HG02973 (cell line): ENCODE data around the gene VPS33A.
"Not testable (repeated sequence)": the region's sequence is repeated elsewhere in the genome, so short reads cannot be mapped to it uniquely, and the experiment has no call there.

ENCODE experiments used
- ATAC-seq: cut with Tn5 transposase; IDR thresholded peaks from one replicate; pipeline ENCODE4 v1.9.1; 2021; ENCODE audit warnings: moderate library complexity; ENCODE audit not compliant: unreplicated experiment

Gene VPS33A

GRCh38 chr12:122266230-122266901 lies at the start of gene VPS33A:
Gene VPS33A, minus strand, starts transcription at chr12:122266494. Its CDS starts 86 bp downstream, at chr12:122266408.
- ATAC-seq: peak; percentile 68

GRCh38 chr12:122312926-122313325 lies 46.6 kb upstream of the VPS33A start:
- no peak for ATAC-seq

GRCh38 chr12:122311696-122312095 lies 45.4 kb upstream of the VPS33A start:
- ATAC-seq: no peak

- ATAC-seq: no peak
Observed at GRCh38 chr12:122310626-122311333, 44.5 kb upstream of the VPS33A start.

DNA sequence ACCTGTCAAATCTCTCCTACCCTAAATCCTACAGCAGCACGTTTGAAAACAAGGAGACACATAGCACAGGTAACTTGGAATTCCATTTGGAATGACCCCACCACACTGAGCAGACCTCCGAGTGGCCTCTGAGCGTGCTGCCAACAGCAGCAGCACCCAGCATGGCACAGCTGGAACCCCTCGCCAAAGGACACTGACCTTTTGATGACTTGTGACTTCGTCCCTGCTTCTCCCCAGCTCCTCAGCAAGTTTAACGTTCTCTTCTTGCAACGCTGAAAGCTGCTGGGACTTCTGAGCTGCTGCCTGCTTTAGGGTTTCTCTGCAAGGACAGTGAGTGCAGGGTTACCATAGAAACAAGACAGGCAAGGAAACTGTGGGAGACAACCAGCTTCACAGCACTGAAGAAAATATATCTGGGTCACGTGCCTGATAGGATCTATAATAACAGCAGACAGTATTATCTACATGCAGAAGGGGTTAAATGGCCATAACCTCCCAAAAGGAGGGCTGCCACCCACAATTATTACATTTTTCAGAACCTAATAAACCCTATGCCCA lies 43.3 kb upstream of the VPS33A start:
- no peak for ATAC-seq

DNA sequence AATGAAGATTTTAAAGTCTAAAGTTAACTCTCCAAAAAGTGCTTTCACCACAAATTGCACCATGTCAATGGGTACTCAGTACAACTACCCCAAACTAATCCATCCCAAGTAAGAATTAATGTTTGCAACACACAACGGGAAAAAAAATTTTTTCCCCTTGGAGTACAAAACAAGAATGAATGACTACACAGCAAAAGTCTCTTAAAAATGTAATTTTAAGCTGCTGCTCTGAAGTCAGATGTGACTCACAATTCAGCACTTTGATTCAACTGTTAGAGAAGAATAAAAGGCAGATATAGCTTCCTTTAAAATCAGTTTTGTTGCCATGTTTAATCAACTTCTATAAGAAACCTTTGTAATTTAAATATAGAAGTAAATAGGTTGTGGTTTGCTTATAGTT lies 42.5 kb upstream of the VPS33A start:
- ATAC-seq: no peak

DNA sequence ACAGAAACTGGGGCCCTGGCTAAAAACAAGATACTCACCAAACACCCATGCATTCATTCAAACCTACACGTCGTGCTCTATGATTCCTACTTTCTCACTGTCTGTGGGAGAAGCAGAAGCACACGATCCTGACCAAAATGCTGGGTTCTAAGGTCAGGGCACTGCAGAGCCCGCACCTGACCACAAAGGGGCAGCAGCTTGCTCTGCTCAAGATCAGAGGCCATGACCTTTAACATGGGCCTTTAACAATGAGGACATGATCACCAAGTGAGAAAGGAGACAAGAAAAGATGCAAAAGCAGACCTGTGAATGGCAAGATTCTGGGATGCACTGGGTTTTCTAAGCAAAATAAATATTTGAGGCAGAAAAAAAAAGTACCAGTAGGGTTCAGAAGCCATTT lies 40.1 kb upstream of the VPS33A start:
- no peak for ATAC-seq

DNA sequence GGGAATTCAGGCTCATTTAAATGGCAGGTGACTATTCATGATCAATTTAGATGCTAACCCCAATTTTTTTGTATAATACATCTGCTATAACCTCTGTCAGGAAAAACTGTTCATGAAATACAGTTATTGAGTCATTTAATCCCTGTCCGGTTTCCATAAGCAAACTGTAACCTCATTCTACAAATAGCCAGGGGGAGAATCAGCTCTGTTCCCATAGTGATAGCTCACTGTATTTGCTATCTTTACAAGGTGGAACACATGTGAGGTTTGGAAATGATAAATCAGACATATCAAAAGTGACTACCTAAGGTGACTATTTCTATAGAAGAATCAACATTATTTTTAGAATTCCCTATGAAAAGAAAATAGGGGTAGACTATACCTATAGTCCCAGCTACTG lies 38.6 kb upstream of the VPS33A start:
- ATAC-seq: no peak

- no peak for ATAC-seq
Observed at GRCh38 chr12:122303068-122303467, 36.8 kb upstream of the VPS33A start.

DNA sequence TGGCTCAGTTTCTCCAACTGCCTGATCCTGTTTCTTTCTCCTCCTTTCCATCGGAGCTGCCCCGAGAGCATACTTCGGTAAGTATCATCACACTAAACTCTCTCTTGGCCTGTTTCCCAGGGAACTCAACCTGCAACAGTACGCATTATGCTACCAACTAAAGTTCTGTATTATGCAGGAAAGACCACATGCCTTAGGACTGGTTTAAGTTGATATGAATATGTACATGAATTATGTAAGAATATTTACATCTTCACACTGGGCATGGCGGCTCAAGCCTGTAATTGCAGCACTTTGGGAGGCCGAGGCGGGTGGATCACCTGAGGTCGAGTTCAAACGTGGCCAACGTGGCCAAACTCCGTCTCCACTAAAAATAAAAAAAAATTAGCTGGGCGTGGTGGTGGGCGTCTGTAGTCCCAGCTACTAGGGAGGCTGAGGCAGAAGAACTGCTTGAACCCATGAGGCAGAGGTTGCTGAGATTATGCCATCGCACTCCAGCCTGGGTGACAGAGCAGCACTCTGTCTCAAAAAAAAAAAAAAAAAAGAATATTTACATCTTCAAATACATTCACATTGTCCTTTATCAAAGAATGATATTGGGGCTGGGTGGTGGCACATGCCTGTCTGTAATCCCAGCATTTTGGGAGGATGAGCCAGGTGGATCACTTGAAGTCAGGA lies 31.9 kb upstream of the VPS33A start:
- ATAC-seq: no peak

- no peak for ATAC-seq
Observed at GRCh38 chr12:122297494-122297893, 31.2 kb upstream of the VPS33A start.

DNA sequence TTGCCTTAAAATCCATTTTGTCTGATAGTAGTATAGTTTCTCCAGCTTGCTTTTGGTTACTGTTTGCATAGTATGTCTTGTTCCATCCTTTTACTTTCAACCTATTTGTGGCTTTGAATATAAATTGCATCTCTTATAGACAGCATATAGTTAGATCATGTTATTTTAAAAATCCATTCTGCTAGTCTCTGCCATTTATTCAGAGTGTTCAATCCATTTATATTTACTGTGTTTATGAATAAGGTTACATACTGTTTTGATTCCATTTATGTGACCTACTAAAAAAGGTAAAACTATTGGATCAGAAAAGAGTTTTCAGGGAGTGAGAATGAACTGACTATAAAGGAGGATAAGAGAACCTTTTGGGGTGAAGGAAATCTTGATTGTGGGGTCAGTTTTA lies 29.6 kb upstream of the VPS33A start:
- ATAC-seq: no peak

DNA sequence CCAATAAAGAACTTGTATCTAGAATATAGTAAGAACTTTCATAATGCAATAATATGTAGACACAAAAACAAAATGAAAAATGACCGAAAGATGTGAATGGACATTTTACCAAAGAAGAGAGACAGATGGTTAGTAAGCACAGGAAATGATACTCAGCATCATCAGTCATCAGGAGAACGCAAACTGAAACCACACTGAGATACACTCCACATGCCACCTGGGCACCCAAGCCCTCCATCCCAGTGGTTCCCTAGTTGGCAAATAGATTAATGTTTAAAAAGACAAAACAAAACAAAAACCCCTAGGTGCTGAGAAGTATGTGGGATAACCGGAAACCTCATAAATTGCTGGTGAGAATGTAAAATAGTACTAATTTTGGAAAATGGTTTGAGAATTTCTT lies 26.8 kb upstream of the VPS33A start:
- peak; percentile 71 for ATAC-seq

GRCh38 chr12:122291431-122291830 lies 25.1 kb upstream of the VPS33A start:
- no peak for ATAC-seq

DNA sequence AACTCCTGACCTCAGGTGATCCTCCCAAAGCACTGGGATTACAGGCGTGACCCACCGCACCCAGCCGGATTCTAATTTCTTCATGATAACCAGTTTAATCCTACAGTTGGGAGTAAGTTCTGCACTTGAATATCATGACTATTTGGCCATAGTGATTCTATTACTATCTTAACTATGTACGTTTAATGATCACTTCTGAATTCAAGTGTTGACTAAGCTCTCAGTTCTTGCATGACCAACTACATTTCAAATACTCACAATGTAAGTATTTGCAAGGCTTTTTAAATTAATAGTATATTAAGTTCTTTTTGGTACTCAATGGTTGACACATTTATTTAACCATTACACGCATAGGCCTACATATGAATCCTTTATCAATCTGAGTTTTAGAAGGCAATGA lies 17.4 kb upstream of the VPS33A start:
- no peak for ATAC-seq

GRCh38 chr12:122282061-122282460 lies 15.8 kb upstream of the VPS33A start:
- ATAC-seq: no peak

DNA sequence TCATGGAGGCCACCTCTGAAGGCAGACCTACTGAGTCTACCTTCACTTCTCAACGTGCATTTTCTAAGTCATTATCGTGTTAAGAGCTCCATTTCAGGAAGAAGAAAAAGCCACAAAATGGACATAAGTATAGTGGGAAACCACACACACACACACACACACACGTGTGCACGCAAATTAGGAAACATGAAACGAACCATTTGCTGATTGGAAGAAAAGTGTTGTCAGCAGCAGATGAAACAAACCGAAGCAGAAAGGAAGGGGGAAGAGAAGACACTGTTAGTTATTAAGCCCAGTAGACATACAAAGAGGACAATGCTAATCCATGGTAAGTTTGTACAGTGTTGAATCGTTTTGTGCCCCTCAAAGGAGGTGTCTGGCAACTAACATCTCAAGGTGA lies 9.9 kb upstream of the VPS33A start:
- ATAC-seq: no peak

DNA sequence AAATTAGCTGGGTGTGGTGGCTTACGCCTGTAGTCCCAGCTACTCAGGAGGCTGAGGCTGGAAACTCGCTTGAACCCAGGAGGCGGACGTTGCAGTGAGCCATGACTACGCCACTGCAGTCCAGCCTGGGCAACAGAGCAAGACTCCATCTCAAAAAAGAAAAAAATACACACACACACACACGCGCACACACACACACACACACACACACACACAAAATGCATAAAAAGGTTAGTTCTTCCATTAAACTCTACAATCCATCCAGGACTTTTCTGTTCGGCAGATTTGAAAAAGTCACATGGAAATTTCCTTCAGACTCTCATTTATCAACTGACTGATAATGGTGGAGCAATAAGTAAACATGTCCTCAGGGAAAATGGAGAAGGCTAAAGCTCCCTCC lies 9.2 kb upstream of the VPS33A start:
- ATAC-seq: no peak

GRCh38 chr12:122265886-122266229 lies 436 bp downstream of the VPS33A start:
- peak; percentile 35 for ATAC-seq

DNA sequence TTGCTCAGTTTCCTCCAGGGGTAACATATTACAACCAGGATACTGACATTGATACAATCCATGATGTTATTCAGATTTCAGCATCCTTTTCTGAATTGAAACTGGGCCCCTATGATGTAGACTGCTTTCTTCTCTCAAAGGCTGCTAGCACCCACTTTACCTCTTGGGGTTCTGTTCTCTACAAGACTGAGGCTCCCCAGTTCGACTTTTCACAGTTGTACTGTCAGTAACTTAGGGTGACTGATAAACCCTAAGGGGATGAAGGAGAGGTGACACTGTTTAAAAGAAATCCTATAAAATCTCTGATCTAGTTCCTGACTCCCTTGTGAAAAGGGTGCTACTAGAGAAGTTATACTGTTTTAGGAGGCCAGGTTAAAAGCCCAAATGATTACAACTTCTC lies 818 bp downstream of the VPS33A start:
- peak; percentile 13 for ATAC-seq

DNA sequence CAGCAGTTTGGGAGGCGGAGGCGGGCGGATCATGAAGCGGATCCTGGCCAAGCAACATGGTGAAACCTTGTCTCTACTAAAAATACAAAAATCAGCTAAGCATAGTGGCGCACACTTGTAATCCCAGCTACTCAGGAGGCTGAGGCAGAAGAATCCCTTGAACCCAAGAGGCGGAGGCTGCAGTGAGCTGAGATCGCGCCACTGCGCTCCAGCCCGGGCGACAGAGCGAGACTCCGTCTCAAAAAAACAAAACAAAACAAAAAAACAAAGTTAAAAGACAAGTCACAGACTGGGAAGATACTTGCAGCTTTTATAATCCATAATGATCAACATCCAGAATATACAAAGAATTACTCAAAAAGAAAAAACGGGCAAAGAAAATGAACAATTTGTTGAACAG lies 5.6 kb downstream of the VPS33A start:
- not testable (repeated sequence) for ATAC-seq

DNA sequence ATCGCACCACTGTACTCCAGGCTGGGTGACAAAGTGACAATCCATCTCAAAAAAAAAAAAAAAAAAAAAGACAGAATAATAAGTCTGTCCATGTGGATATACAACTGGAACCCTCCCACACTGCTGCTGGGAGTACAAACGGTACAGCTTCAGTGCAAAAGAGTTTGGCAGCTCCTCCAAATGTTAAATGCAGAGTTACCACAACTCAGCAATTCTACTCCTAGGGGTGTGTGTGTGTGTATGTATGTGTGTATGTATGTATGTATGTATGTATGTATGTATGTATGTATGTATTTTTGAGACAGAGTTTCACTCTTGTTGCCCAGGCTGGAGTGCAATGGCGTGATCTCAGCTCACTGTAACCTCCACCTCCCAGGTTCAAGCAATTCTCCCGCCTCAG lies 7.4 kb downstream of the VPS33A start:
- not testable (repeated sequence) for ATAC-seq
